PFSK-1 (cell line): ENCODE measurements around the gene SCRT2.

Experiments used
- FOXP2 ChIP-seq: optimal IDR thresholded peaks from 2 replicates; pipeline ENCODE3; 2011; ENCODE audit warnings: borderline replicate concordance, control low read depth, inconsistent platforms; ENCODE audit not compliant: insufficient read depth; ENCODE audit errors: extremely low read length, extremely low read depth
- POLR2AphosphoS5 ChIP-seq: IDR thresholded peaks from 2 replicates; pipeline ENCODE4 v1.6.1; 2012; ENCODE audit warnings: low read depth, mild to moderate bottlenecking, control low read depth, low read length, moderate library complexity
- SIN3A ChIP-seq: IDR thresholded peaks from 2 replicates; pipeline ENCODE4 v1.6.1; 2012; ENCODE audit warnings: mild to moderate bottlenecking, low read length, moderate library complexity, borderline replicate concordance; ENCODE audit not compliant: insufficient read depth
- TAF1 ChIP-seq: IDR thresholded peaks from 2 replicates; pipeline ENCODE4 v1.6.1; 2012; ENCODE audit warnings: low read length, control low read depth, borderline replicate concordance; ENCODE audit not compliant: insufficient read depth
- TF ChIP-seq, protein P1 (sequence below), 2 experiments: IDR thresholded peaks; 2 replicates each; pipeline versions ENCODE4 v1.6.1 to v1.8.0; 2011 to 2012; ENCODE audit warnings: low read depth in 2 of 2, low read length in 2 of 2, control low read depth in 1 of 2, inconsistent platforms in 1 of 2, mild to moderate bottlenecking in 1 of 2, moderate library complexity in 1 of 2; ENCODE audit not compliant: insufficient read depth in 1 of 2

Gene SCRT2

DNA sequence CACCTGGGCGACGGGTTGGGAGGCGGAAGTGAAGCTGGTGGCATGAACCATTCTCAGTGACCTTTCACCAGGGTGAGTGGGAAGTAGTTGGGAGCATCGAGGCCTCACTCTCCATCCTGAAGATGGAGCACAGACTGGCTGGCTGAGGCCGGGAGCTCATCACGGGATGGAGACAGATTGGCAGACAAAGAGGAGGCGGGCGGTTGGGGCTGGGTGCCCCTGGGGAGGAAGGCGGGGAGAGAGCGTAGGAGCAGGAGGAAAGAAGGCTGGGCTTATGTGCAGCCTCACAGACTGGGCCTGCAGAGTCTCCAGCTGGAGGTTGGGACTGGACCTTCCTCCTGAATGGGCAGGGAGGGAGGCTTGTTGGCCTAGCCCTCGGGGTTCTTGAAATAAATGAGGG, 44.2 kb upstream of the SCRT2 start:
- TF ChIP-seq POLR2AphosphoS5: no peak
- TF ChIP-seq SIN3A: no peak
- no peak for TF ChIP-seq FOXP2
- TF ChIP-seq TAF1: no peak
- TF ChIP-seq, protein P1, sequence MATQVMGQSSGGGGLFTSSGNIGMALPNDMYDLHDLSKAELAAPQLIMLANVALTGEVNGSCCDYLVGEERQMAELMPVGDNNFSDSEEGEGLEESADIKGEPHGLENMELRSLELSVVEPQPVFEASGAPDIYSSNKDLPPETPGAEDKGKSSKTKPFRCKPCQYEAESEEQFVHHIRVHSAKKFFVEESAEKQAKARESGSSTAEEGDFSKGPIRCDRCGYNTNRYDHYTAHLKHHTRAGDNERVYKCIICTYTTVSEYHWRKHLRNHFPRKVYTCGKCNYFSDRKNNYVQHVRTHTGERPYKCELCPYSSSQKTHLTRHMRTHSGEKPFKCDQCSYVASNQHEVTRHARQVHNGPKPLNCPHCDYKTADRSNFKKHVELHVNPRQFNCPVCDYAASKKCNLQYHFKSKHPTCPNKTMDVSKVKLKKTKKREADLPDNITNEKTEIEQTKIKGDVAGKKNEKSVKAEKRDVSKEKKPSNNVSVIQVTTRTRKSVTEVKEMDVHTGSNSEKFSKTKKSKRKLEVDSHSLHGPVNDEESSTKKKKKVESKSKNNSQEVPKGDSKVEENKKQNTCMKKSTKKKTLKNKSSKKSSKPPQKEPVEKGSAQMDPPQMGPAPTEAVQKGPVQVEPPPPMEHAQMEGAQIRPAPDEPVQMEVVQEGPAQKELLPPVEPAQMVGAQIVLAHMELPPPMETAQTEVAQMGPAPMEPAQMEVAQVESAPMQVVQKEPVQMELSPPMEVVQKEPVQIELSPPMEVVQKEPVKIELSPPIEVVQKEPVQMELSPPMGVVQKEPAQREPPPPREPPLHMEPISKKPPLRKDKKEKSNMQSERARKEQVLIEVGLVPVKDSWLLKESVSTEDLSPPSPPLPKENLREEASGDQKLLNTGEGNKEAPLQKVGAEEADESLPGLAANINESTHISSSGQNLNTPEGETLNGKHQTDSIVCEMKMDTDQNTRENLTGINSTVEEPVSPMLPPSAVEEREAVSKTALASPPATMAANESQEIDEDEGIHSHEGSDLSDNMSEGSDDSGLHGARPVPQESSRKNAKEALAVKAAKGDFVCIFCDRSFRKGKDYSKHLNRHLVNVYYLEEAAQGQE (IDR thresholded peaks at IDR 0.05; ENCODE audit: insufficient read depth in 1 of 2, low read depth in 2 of 2, low read length in 2 of 2): no peak

DNA sequence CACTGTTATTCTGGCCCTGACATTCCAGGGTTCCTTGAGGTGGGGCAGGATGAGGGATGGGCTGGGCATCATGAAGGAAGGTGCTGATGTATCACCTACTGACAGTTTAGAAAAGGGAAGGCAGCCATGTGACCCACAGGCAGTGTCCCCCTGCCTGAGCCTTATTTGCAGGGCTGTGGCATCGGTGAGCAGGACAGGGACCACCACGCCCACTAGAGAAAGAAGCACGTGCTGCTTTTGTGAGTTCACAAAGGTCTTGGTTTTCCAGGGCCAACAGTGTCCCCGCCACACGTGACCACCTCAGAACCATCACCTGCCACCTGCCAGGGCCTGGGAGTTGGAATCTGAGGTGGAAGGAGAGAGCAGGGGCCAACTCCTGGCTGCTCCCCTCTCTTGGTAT, 43.5 kb upstream of the SCRT2 start:
- TF ChIP-seq TAF1 (no peak), FOXP2 (no peak), POLR2AphosphoS5 (no peak), SIN3A (no peak)
- TF ChIP-seq, protein P1 (IDR thresholded peaks at IDR 0.05; ENCODE audit: insufficient read depth in 1 of 2, low read depth in 2 of 2, low read length in 2 of 2): no peak

GRCh38 chr20:717832-718231, 42.2 kb upstream of the SCRT2 start:
- TF ChIP-seq FOXP2: no peak
- no peak for TF ChIP-seq TAF1
- TF ChIP-seq, protein P1 (IDR thresholded peaks at IDR 0.05; ENCODE audit: insufficient read depth in 1 of 2, low read depth in 2 of 2, low read length in 2 of 2): no peak
- TF ChIP-seq SIN3A: no peak
- TF ChIP-seq POLR2AphosphoS5: no peak

GRCh38 chr20:717271-717670, 41.7 kb upstream of the SCRT2 start:
- no peak for TF ChIP-seq SIN3A
- no peak for TF ChIP-seq TAF1
- no peak for TF ChIP-seq FOXP2
- TF ChIP-seq, protein P1 (IDR thresholded peaks at IDR 0.05; ENCODE audit: insufficient read depth in 1 of 2, low read depth in 2 of 2, low read length in 2 of 2): no peak
- no peak for TF ChIP-seq POLR2AphosphoS5

GRCh38 chr20:714453-714852, 38.9 kb upstream of the SCRT2 start:
- TF ChIP-seq SIN3A (no peak), POLR2AphosphoS5 (no peak), TAF1 (no peak), FOXP2 (no peak)
- TF ChIP-seq, protein P1 (IDR thresholded peaks at IDR 0.05; ENCODE audit: insufficient read depth in 1 of 2, low read depth in 2 of 2, low read length in 2 of 2): no peak
